Tibial artery (tissue), 4 donors: ENCODE results near the gene DGCR2.
"Not testable (repeated sequence)": the region's sequence is repeated elsewhere in the genome, so short reads cannot be mapped to it uniquely, and the experiment has no call there.

Experiments used
- DNase-seq, 2 donors: peaks; one replicate each; pipeline ENCODE4 v3.0.0-alpha.2; 2019
- H3K27ac ChIP-seq, 2 donors: fragments of 200-600 bp; sonication (generic) in 1 of 2; 1 replicate in 1 of 2; 2 replicates in 1 of 2; pipeline ENCODE4 v1.5.1; 2018 to 2019; ENCODE audit warnings: mild to moderate bottlenecking in 1 of 2
- H3K27me3 ChIP-seq, 2 donors: fragments of 200-600 bp; sonication (generic) in 1 of 2; one replicate each; pipeline versions ENCODE4 v1.5.1 to v1.6.0; 2016 to 2019
- H3K36me3 ChIP-seq, 3 donors: fragments of 200-600 bp; sonication (generic) in 2 of 3; one replicate each; pipeline ENCODE4 v1.5.1; 2016 to 2019; ENCODE audit warnings: mild to moderate bottlenecking in 2 of 3
- H3K4me1 ChIP-seq, 4 donors: fragments of 200-600 bp; sonication (generic) in 2 of 4; 1 replicate in 3 of 4; 2 replicates in 1 of 4; pipeline ENCODE4 v1.5.1; 2016 to 2019
- H3K4me3 ChIP-seq, 2 donors: fragments of 200-600 bp; sonication (generic) in 1 of 2; 1 replicate in 1 of 2; 2 replicates in 1 of 2; pipeline ENCODE4 v1.5.1; 2018 to 2019; ENCODE audit warnings: mild to moderate bottlenecking in 2 of 2
- H3K9me3 ChIP-seq, 3 donors: fragments of 200-600 bp; sonication (generic) in 1 of 3; one replicate each; pipeline ENCODE4 v1.5.1; 2016 to 2019
- CTCF ChIP-seq, 2 experiments: fragments of 200-600 bp in 1 of 2; fragments of 450-650 bp in 1 of 2; IDR thresholded peaks; one replicate each; pipeline ENCODE4 v1.5.1; 2017 to 2019; ENCODE audit warnings: antibody characterized with exemption in 2 of 2, mild to moderate bottlenecking in 1 of 2, moderate library complexity in 1 of 2
- intact Hi-C: fragments of 100-400 bp; cut with DNase I; formaldehyde crosslinking; loops from one replicate; pipeline ENCODE4 v1.15.0; 2023; ENCODE audit warnings: low total_unique reads

DGCR2 gene

GRCh38 chr22:19038164-19038546, 84.1 kb downstream of the DGCR2 start:
- H3K36me3 ChIP-seq, result peaks cover 53 to 69% (median 59%) of the 10 kb centered on the region in 3 donors
- intact Hi-C loops, result no loop called here
- no peak overlapping the region for H3K4me3 ChIP-seq
- H3K9me3 ChIP-seq, result no peaks in the 10 kb centered on the region
- no peak for TF ChIP-seq CTCF (IDR thresholded peaks at IDR 0.05)
- no peaks in the 10 kb centered on the region for H3K4me1 ChIP-seq
- DNase-seq, result peak in 1 of 2 donors; percentile 41
- H3K27ac ChIP-seq, result no peak overlapping the region
- no peaks in the 10 kb centered on the region for H3K27me3 ChIP-seq

GRCh38 chr22:19037282-19038163, 84.7 kb downstream of the DGCR2 start:
- peak; percentile 15 to 45 for DNase-seq

GRCh38 chr22:19036523-19037273, 85.5 kb downstream of the DGCR2 start:
- peaks cover 39 to 55% (median 44%) of the 10 kb centered on the region in 3 donors for H3K36me3 ChIP-seq
- H3K27me3 ChIP-seq, result no peaks in the 10 kb centered on the region
- no peaks in the 10 kb centered on the region for H3K9me3 ChIP-seq
- H3K4me1 ChIP-seq, result no peaks in the 10 kb centered on the region
- no peak overlapping the region for H3K4me3 ChIP-seq
- no peak for TF ChIP-seq CTCF (IDR thresholded peaks at IDR 0.05)
- H3K27ac ChIP-seq, result no peak overlapping the region
- intact Hi-C loops, result no loop called here
- peak in 1 of 2 donors; percentile 16 for DNase-seq

More at GRCh38 chr22:19037282-19038163, 84.7 kb downstream of the DGCR2 start:
- H3K27ac ChIP-seq, result no peak overlapping the region
- peaks cover 47 to 63% (median 53%) of the 10 kb centered on the region in 3 donors for H3K36me3 ChIP-seq
- no peak for TF ChIP-seq CTCF (IDR thresholded peaks at IDR 0.05)
- no peaks in the 10 kb centered on the region for H3K27me3 ChIP-seq
- no peak overlapping the region for H3K4me3 ChIP-seq
- H3K9me3 ChIP-seq, result no peaks in the 10 kb centered on the region
- no peaks in the 10 kb centered on the region for H3K4me1 ChIP-seq
- intact Hi-C loops, result no loop called here

- Histone ChIP-seq H3K4me3 (no peak overlapping the region), H3K36me3 (peaks cover 33 to 49% (median 39%) of the 10 kb centered on the region in 3 donors), H3K27me3 (no peaks in the 10 kb centered on the region), H3K27ac (no peak overlapping the region), H3K4me1 (no peaks in the 10 kb centered on the region), H3K9me3 (no peaks in the 10 kb centered on the region)
- intact Hi-C loops, result no loop called here
- no peak for DNase-seq
- TF ChIP-seq CTCF (IDR thresholded peaks at IDR 0.05), result no peak
Measured at GRCh38 chr22:19036229-19036522, 86.0 kb downstream of the DGCR2 start.

- H3K4me1 ChIP-seq, result no peaks in the 10 kb centered on the region
- peaks cover 28 to 44% (median 34%) of the 10 kb centered on the region in 3 donors for H3K36me3 ChIP-seq
- intact Hi-C loops, result no loop called here
- DNase-seq, result no peak
- no peak for TF ChIP-seq CTCF (IDR thresholded peaks at IDR 0.05)
- no peak overlapping the region for H3K27ac ChIP-seq
- no peaks in the 10 kb centered on the region for H3K9me3 ChIP-seq
- no peak overlapping the region for H3K4me3 ChIP-seq
- H3K27me3 ChIP-seq, result peaks cover 0 to 3% of the 10 kb centered on the region in 2 donors
Measured at GRCh38 chr22:19035474-19036228, 86.6 kb downstream of the DGCR2 start.

GRCh38 chr22:19035126-19035473, 87.1 kb downstream of the DGCR2 start:
- H3K4me3 ChIP-seq, H3K4me1 ChIP-seq, intact Hi-C loops, H3K27me3 ChIP-seq, H3K9me3 ChIP-seq, H3K27ac ChIP-seq, DNase-seq: not testable (repeated sequence)
- H3K36me3 ChIP-seq, result peaks cover 23 to 39% (median 28%) of the 10 kb centered on the region in 3 donors

- DNase-seq, H3K27me3 ChIP-seq, H3K4me1 ChIP-seq, H3K4me3 ChIP-seq, H3K9me3 ChIP-seq, H3K27ac ChIP-seq, intact Hi-C loops: not testable (repeated sequence)
- H3K36me3 ChIP-seq, result peaks cover 20 to 35% (median 25%) of the 10 kb centered on the region in 3 donors
Measured at GRCh38 chr22:19034724-19035120, 87.5 kb downstream of the DGCR2 start.

- H3K27ac ChIP-seq, H3K9me3 ChIP-seq, H3K4me1 ChIP-seq, H3K4me3 ChIP-seq, DNase-seq, intact Hi-C loops: not testable (repeated sequence)
- peaks cover 0 to 14% of the 10 kb centered on the region in 2 donors for H3K27me3 ChIP-seq
- H3K36me3 ChIP-seq, result peaks cover 17 to 29% (median 19%) of the 10 kb centered on the region in 3 donors
Measured at GRCh38 chr22:19034031-19034723, 88.0 kb downstream of the DGCR2 start.
